ENCODE data around the gene PPP2R3B.
"Not testable (repeated sequence)": the region's sequence is repeated elsewhere in the genome, so short reads cannot be mapped to it uniquely, and the experiment has no call there.

- TF ChIP-seq EZH2 (IDR thresholded peaks at IDR 0.05; ENCODE audit: borderline replicate concordance, low read length); CTCF (conservative IDR thresholded peaks at IDR 0.05 in 1 of 2, IDR thresholded peaks at IDR 0.05 in 1 of 2; ENCODE audit: extremely low read depth in 1 of 2, insufficient read depth in 1 of 2, low read depth in 1 of 2, low read length in 2 of 2): not testable (repeated sequence)
Observed at GRCh38 chrX:415498-415897, 28.8 kb upstream of the PPP2R3B start.

All from mammary epithelial cell (primary cell).